Common myeloid progenitor, CD34-positive (primary cell): ENCODE measurements around the gene TTC12.

Experiments
- CTCF ChIA-PET: fragments of 350-600 bp; sonication (Branson Sonifier 250); formaldehyde crosslinking; loops from one replicate; lab custom pipeline; 2021; ENCODE audit warnings: antibody characterized with exemption; lab: Charles Lee
- POLR2A ChIA-PET: fragments of 350-600 bp; sonication (Branson Sonifier 250); formaldehyde crosslinking; loops from one replicate; lab custom pipeline; 2021; ENCODE audit warnings: antibody characterized with exemption; lab: Charles Lee
- DNase-seq, 3 donors: peaks; one replicate each; pipeline versions ENCODE4 v3.0.0 to v3.0.0-alpha.2; 2013
- H3K27ac ChIP-seq, 2 experiments: 1 replicate in 1 of 2; 2 replicates in 1 of 2; pipeline ENCODE4 v1.7.0; 2013; ENCODE audit warnings: inconsistent platforms in 2 of 2, low read length in 2 of 2, mild to moderate bottlenecking in 2 of 2, low read depth in 1 of 2, moderate library complexity in 1 of 2; ENCODE audit not compliant: severe bottlenecking in 2 of 2, insufficient read depth in 1 of 2, poor library complexity in 1 of 2
- H3K27me3 ChIP-seq, 5 experiments: replicated peaks in 2 of 5; 1 replicate in 3 of 5; 2 replicates in 2 of 5; pipeline versions ENCODE4 v1.6.1 to v1.7.0; 2013; ENCODE audit warnings: low read length in 4 of 5, mild to moderate bottlenecking in 2 of 5, moderate library complexity in 2 of 5, inconsistent platforms in 1 of 5; ENCODE audit not compliant: insufficient read depth in 5 of 5, control insufficient read depth in 4 of 5
- H3K36me3 ChIP-seq, 4 experiments: 1 replicate in 2 of 4; 2 replicates in 2 of 4; pipeline versions ENCODE4 v1.6.1 to v1.7.0; 2013; ENCODE audit warnings: low read length in 3 of 4, control low read depth in 1 of 4, mild to moderate bottlenecking in 1 of 4; ENCODE audit not compliant: control insufficient read depth in 4 of 4, insufficient read depth in 4 of 4
- H3K4me1 ChIP-seq, 4 experiments: 1 replicate in 3 of 4; 2 replicates in 1 of 4; pipeline versions ENCODE4 v1.6.1 to v1.7.1; 2013; ENCODE audit warnings: low read length in 3 of 4, mild to moderate bottlenecking in 3 of 4, control low read depth in 1 of 4, inconsistent platforms in 1 of 4, moderate library complexity in 1 of 4; ENCODE audit not compliant: control insufficient read depth in 4 of 4, insufficient read depth in 4 of 4; ENCODE audit errors: control extremely low read depth in 1 of 4
- H3K4me3 ChIP-seq, 7 experiments: 1 replicate in 4 of 7; 2 replicates in 3 of 7; pipeline versions ENCODE4 v1.5.1 to v1.7.0; 2013; ENCODE audit warnings: mild to moderate bottlenecking in 7 of 7, low read length in 6 of 7, moderate library complexity in 6 of 7, inconsistent platforms in 2 of 7, low read depth in 2 of 7, control low read depth in 1 of 7; ENCODE audit not compliant: insufficient read depth in 4 of 7, control insufficient read depth in 1 of 7; ENCODE audit errors: extremely low read depth in 1 of 7
- H3K9me3 ChIP-seq, 5 experiments: 1 replicate in 4 of 5; 2 replicates in 1 of 5; pipeline versions ENCODE4 v1.6.1 to v1.7.1; 2013; ENCODE audit warnings: low read length in 4 of 5, mild to moderate bottlenecking in 2 of 5, inconsistent platforms in 1 of 5, low read depth in 1 of 5, moderate library complexity in 1 of 5; ENCODE audit not compliant: control insufficient read depth in 4 of 5, insufficient read depth in 2 of 5; ENCODE audit errors: control extremely low read depth in 1 of 5
- WGBS: methylation state at CpG from one replicate; pipeline ENCODE4 v1.1.5; 2013; ENCODE audit not compliant: insufficient coverage; 5-methylcytosine and 5-hydroxymethylcytosine counted together

Gene TTC12

DNA sequence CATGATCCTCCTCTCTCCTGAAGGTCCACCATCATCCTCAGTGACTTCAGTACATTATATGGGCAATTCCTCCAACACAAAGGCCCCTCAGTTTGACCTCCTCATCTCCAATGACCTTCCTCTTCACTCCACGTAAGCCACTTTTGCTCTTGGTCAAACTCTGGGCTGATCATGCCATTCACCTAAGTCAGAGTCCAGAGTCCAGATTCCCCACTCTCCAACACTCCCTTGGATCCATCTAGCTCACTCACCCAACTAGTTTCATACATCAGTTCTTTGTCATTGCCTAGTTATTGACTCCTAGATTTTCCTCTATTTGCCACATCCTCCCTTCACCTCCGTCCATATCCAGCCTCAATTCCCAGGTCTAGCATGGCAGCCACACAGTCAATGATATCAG lies 30.5 kb upstream of the TTC12 start:
- peaks cover 0 to 7% (median 0%) of the 10 kb centered on the region in 5 experiments for H3K27me3 ChIP-seq
- H3K4me3 ChIP-seq: no peak overlapping the region
- DNase-seq: no peak
- H3K4me1 ChIP-seq: no peaks in the 10 kb centered on the region
- ChIA-PET CTCF (no interaction called here), POLR2A (no interaction called here)
- no peak overlapping the region for H3K27ac ChIP-seq
- no peaks in the 10 kb centered on the region for H3K36me3 ChIP-seq
- 93% methylated on average over 2 of the region's 2 CpGs for WGBS
- H3K9me3 ChIP-seq: no peaks in the 10 kb centered on the region

DNA sequence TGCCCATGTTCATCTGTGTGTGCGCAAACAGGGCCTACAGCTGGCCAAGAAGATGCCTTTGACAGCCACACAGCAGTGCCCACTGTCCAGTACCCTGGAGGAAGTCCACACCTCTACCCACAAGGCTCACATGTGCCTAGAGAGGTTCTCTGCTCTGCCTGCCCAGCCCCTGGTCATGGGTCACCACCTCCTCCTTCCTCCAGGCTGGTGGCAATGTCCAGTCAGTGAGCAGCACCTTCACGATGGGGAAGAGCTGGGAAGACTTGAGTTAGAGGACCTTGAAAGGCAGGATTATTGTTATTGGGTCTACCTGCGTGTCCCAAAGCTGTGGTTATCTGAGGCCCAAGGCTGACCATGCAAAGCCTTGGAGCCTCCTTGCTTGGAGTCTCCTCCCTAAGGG lies 28.4 kb upstream of the TTC12 start:
- ChIA-PET POLR2A (no interaction called here), CTCF (interaction anchor here (1.2 to 4.8 kb wide), 2 partner anchors 698 to 700 kb away, joined by 4 to 39 read pairs; no protein-coding TSS in a partner anchor)
- Histone ChIP-seq H3K36me3 (no peaks in the 10 kb centered on the region), H3K4me3 (no peak overlapping the region), H3K9me3 (no peaks in the 10 kb centered on the region), H3K4me1 (no peaks in the 10 kb centered on the region), H3K27me3 (peaks cover 0 to 11% (median 0%) of the 10 kb centered on the region in 5 experiments), H3K27ac (no peak overlapping the region)
- DNase-seq: no peak
- WGBS: 100% methylated on average over 2 of the region's 3 CpGs

DNA sequence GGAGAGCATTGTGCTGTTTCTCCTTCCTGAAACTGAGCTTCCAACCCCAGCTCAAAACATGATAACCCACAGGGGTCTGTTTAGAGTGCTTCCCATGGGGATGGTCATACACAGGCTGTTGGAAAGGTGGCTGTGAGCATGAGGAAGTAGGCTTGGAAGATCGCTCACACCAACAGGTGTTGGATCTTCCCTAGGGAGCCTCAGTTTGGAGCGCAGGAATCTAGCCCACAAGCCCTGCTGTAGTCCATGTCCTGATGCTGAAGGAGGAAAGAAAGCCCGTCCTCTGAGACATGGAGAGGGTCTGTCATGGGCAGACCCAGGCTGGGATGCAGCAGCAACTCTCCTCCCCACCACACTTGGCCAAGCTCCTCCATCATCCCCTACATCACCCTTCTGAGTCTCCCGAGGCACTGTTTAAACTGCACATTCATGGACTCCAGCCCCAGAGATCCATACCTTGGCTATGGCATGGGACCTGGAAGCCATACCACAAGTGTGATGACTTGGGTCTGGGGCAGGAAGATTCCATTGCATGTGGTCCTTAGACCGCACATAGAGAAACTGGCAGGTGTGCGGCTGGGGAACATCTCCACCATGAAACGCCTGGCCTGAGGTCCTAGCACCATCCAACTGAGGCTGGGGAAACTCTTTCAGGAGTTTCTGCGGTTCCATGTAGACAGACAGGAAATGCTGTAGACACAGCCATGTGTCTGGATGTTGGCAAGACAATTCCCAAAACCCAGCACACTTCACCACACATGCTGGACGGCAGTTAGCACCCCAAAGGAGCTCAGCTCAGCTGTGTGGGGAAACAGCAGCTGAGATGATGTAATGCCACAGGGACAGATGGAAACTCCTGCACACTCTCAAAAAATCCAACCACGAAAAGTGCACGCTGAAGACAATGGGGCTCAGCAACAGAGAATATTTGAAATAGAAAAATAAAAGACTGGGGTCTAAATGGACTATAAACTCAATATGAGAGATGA lies 27.6 kb upstream of the TTC12 start:
- H3K4me1 ChIP-seq: no peaks in the 10 kb centered on the region
- WGBS: 89% methylated on average over 7 of the region's 11 CpGs
- DNase-seq: no peak
- no peak overlapping the region for H3K27ac ChIP-seq
- no peaks in the 10 kb centered on the region for H3K9me3 ChIP-seq
- ChIA-PET CTCF (interaction anchor here (0.9 to 4.8 kb wide), 2 partner anchors 9 to 699 kb away, joined by 3 to 39 read pairs; no protein-coding TSS in a partner anchor), POLR2A (no interaction called here)
- H3K27me3 ChIP-seq: peaks cover 0 to 13% (median 0%) of the 10 kb centered on the region in 5 experiments
- no peak overlapping the region for H3K4me3 ChIP-seq
- H3K36me3 ChIP-seq: no peaks in the 10 kb centered on the region

DNA sequence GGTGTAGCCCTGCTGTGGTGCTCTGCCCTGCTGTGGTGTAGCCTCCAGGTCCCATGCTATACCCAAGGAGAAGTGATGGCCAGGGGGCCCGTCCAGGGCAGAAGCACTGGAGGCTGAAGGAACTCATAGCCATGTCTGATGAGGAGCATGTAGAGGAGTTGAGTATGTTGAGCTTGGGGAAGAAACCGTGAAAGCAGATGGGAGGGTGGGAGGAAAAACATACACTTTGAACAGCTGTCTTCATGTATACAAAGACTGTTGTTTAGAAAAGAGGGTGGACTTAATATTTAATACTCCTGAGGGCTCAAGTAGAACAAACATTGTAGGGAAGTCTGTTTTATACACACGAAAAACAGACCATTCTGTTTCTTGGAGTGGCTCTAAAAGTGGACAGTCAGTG lies 26.6 kb upstream of the TTC12 start:
- H3K4me3 ChIP-seq: no peak overlapping the region
- no peaks in the 10 kb centered on the region for H3K9me3 ChIP-seq
- no peak for DNase-seq
- no peak overlapping the region for H3K27ac ChIP-seq
- H3K4me1 ChIP-seq: no peaks in the 10 kb centered on the region
- ChIA-PET POLR2A (no interaction called here), CTCF (interaction anchor here (4.8 kb wide), 1 partner anchor 700 kb away, joined by 39 read pairs; no protein-coding TSS in a partner anchor)
- H3K36me3 ChIP-seq: no peaks in the 10 kb centered on the region
- 78% methylated on average over 1 of the region's 3 CpGs for WGBS
- peaks cover 0 to 11% (median 0%) of the 10 kb centered on the region in 5 experiments for H3K27me3 ChIP-seq

DNA sequence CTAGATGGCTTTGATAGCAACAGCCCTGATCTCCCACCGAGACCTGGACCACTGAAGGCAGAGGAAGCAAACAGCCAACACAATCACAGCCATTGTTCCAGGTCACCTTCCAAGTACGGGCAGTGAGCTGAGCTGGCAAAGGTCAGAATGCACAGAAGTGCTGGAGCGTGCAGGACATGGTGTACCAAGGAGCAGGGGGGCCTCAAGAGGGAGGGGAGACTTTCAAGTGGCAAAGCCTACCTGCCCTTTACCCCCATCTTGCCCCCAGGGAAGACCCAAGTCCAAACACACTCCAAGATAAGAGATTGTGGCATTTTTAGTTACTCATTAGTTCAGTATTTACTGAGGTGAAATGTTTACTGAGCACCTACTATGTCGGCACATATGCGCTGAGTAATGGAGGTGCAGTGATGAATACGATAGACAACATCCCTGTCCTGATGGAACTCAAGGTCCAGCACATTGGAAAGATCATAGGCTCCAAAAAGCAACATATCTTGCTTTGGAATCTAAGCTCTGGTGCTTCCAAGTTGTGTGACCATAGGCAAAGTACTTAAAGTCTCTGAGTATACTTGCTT lies 26.0 kb upstream of the TTC12 start:
- Histone ChIP-seq H3K27me3 (peaks cover 0 to 11% (median 0%) of the 10 kb centered on the region in 5 experiments), H3K4me1 (no peaks in the 10 kb centered on the region), H3K36me3 (no peaks in the 10 kb centered on the region), H3K27ac (no peak overlapping the region), H3K9me3 (no peaks in the 10 kb centered on the region), H3K4me3 (no peak overlapping the region)
- 100% methylated on average over 5 of the region's 6 CpGs for WGBS
- ChIA-PET POLR2A (no interaction called here), CTCF (interaction anchor here (0.8 to 4.8 kb wide), 7 partner anchors 10 to 1000 kb away, joined by 3 to 39 read pairs (median 8); no protein-coding TSS in a partner anchor)
- no peak for DNase-seq

DNA sequence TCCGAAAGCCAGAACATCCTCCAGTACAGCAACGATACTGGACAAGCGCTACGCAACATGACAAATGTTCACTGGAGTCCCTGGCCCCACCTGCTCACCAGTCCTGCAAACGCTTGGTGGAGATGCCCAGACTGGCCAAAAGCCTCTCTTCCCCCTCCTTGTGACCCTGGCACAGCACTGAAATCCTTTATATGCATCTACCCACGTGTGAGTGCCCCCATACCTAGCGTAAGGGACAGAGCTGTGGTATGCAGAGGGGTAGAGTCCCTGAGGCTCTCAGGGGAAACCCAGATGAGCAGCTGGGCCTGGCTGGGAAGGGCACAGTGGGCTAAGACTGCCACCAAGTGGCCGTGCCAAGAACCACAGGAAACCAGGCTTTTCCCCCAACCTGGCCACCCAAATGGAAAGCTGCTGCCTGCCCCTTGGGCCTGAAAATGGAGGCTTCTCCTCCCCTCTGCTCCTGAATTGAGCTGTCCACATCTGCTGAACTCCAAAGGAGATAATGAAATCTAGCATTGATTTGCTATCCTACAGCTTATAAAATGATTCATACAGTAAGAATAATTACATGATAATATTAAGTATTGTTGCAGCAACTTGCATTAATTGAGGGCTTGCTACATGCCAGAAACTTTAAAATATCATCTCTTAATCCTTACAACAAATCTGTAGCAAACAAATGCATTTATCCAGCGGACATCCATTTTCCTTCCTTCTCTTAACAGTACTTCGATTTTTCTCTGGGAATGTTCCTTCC lies 24.8 kb upstream of the TTC12 start:
- Histone ChIP-seq H3K4me3 (no peak overlapping the region), H3K36me3 (no peaks in the 10 kb centered on the region), H3K4me1 (no peaks in the 10 kb centered on the region), H3K27me3 (peaks cover 0 to 7% (median 0%) of the 10 kb centered on the region in 5 experiments), H3K27ac (no peak overlapping the region), H3K9me3 (no peaks in the 10 kb centered on the region)
- 66% methylated on average over 8 of the region's 10 CpGs for WGBS
- ChIA-PET CTCF (interaction anchor here (0.8 to 4.8 kb wide), 24 partner anchors 8 to 1072 kb away, joined by 3 to 39 read pairs (median 3); partner anchors contain the start of gene TTC12), POLR2A (no interaction called here)
- DNase-seq: peak; percentile 31 to 71 (median 64)
